GM19023 (cell line): ENCODE data around the gene EN2.

Source experiments
- ATAC-seq: cut with Tn5 transposase; IDR thresholded peaks from one replicate; pipeline ENCODE4 v1.9.1; 2021; ENCODE audit warnings: mild to moderate bottlenecking, moderate library complexity; ENCODE audit not compliant: unreplicated experiment

EN2 gene

GRCh38 chr7:155506854-155507337, 49.0 kb downstream of the EN2 start:
- no peak for ATAC-seq

GRCh38 chr7:155507576-155507975, 49.6 kb downstream of the EN2 start:
- ATAC-seq = no peak

- ATAC-seq = no peak
These were observed 50.7 kb downstream of the EN2 start for GRCh38 chr7:155508376-155509358.

GRCh38 chr7:155509359-155509724, 51.4 kb downstream of the EN2 start:
- no peak for ATAC-seq

GRCh38 chr7:155509725-155510551, 52.0 kb downstream of the EN2 start:
- ATAC-seq = no peak

GRCh38 chr7:155510975-155511701, 53.2 kb downstream of the EN2 start:
- no peak for ATAC-seq

- ATAC-seq = no peak
These were observed 53.7 kb downstream of the EN2 start for GRCh38 chr7:155511702-155511996.

GRCh38 chr7:155512246-155512887, 54.4 kb downstream of the EN2 start:
- ATAC-seq = no peak

- no peak for ATAC-seq
These were observed 55.8 kb downstream of the EN2 start for GRCh38 chr7:155513543-155514285.

- ATAC-seq = no peak
These were observed 56.4 kb downstream of the EN2 start for GRCh38 chr7:155514296-155514695.
